ENCODE data around the gene NPL.

NPL gene

DNA sequence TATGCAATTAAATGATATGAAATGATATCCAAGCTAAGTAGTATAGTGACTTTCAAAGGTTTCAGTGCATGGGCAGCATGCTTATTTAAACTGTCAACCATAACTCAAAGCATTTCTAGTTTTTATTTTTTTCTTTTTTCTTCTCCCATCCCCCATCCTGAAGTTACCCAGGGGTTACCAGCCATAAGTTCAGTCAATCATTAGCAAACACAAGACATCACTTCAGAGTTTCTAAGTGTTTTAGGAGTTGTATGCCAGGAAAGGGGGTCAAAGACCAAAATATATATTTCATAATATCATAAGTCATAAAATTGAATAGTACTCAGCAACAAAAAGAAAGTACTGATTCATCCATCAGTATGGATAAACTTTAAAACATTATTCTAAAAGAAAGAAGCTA lies 78.3 kb downstream of the NPL start:
- DNase-seq: no peak
- no peak for ATAC-seq

DNA sequence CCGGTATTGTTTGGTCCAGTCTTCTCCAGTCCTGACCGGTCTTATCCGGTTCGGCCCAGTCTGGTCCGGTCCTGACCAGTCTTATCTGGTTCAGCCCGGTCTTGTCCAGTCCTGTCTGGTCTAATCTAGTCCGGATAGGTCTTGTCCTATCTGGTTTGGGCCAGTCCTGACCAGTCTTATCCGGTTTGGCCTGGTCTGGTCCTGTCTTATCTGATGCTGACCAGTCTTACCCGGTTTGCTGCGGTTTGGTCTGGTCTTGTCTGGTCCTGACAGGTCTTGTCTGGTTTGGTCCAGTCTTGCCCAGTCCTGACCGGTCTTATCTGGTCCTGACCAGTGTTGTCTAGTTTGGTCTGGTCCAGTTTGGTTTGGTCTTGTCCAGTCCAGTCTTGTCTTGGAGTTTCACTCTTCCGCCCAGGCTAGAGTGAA lies 79.7 kb downstream of the NPL start:
- ATAC-seq (peak; percentile 28), DNase-seq (no peak)

- ATAC-seq (no peak), DNase-seq (no peak)
These were observed 83.3 kb downstream of the NPL start for GRCh38 chr1:182872881-182873280.

- DNase-seq (no peak), ATAC-seq (no peak)
These were observed 86.3 kb downstream of the NPL start for GRCh38 chr1:182875889-182876288.

GRCh38 chr1:182877331-182877730 lies 87.8 kb downstream of the NPL start:
- DNase-seq: no peak
- ATAC-seq: no peak

- peak; percentile 29 for DNase-seq
- peak; percentile 86 for ATAC-seq
These were observed 88.3 kb downstream of the NPL start for GRCh38 chr1:182877842-182878241.

Data from stimulated activated naive CD8-positive, alpha-beta T cell treated with anti-CD3 and anti-CD28 coated beads, Interleukin-15, Interleukin-2, amounts not matched to agents 100 U/mL and 50 U/mL, for 24 hours (primary cell).